HG03103 (cell line): Measurements from ENCODE around the gene PDS5B.
"Not testable (repeated sequence)": the region's sequence is repeated elsewhere in the genome, so short reads cannot be mapped to it uniquely, and the experiment has no call there.

Experiments used
- ATAC-seq: cut with Tn5 transposase; IDR thresholded peaks from one replicate; pipeline ENCODE4 v1.9.1; 2021; ENCODE audit warnings: low read depth; ENCODE audit not compliant: unreplicated experiment

PDS5B gene

GRCh38 chr13:32716201-32716600, 129.9 kb downstream of the PDS5B start:
- ATAC-seq, result not testable (repeated sequence)

DNA sequence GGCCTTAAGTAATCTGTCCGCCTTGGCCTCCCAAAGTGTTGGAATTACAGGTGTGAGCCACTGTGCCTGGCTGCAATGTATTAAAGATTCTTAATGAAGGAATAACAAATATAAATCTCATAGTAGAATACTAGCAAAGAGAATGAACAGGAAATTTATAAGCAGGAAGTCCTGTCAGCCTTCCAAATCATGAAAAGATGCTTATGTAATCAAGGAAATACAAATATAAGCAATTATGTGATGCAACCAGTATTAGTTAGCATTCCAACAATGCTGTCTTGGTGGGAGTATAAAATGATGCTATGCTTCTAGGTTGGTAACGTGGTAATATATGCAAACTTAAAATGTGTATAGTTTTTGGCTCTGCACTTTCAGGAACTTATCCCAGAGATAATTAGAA, 133.8 kb downstream of the PDS5B start:
- ATAC-seq, result no peak

DNA sequence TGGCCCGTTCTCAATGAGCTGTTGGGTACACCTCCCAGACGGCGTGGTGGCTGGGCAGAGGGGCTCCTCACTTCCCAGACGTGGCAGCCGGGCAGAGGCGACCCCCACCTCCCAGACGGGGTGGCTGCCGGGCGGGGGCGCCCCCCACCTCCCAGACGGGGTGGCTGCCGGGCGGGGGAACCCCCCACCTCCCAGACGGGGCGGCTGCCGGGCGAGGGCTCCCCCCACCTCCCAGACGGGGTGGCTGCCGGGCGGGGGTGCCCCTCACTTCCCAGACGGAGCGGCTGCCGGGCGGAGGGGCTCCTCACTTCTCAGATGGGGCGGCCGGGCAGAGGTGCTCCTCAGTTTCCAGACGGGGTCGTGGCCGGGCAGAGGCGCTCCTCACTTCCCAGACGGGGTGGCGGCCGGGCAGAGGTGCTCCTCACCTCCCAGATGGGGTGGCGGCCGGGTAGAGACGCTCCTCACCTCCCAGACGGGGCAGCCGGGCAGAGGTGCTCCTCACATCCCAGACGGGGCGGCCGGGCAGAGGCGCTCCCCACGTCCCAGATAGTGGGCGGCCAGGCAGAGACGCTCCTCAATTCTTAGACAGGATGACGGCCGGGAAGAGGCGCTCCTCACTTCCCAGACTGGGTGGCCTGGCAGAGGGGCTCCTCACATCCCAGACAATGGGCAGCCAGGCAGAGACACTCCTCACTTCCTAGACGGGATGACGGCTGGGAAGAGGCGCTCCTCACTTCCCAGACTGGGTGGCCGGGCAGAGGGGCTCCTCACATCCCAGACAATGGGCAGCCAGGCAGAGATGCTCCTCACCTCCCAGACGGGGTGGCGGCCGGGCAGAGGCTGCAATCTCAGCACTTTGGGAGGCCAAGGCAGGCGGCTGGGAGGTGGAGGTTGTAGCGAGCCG, 135.1 kb downstream of the PDS5B start:
- not testable (repeated sequence) for ATAC-seq

- no peak for ATAC-seq
Measured at GRCh38 chr13:32722340-32722739, 136.1 kb downstream of the PDS5B start.

- no peak for ATAC-seq
Measured at GRCh38 chr13:32723987-32724386, 137.7 kb downstream of the PDS5B start.

DNA sequence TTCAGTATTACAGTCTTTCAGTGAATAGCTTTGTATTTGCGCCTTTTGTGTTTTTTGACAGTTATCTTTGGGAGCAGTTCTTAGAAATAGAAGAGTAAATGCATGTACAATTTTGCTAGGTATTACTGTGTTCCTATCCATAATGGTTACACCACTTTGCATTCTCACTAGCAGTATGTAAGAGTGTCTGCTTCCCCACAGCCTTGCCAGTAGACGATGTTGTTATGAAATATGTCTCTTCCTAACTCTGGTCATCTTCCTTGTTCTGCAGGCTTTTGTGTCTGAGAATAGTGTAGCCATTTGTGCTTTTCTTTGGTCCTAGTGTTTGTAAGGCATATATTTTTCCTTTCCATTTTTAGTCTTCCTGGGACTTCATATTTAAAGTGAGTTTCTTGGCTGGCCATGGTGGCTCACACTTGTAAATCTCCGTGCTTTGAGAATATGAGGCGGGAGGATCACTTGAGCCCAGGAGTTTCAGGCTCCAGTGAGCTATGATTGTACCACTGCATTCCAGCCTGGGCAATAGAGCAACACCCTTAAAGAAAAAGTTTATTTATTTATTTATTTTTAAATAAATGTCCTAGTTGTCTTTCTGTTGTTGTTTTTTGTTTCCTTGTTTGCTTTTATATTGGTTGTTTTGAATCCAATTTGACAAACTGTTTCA, 140.3 kb downstream of the PDS5B start:
- ATAC-seq, result no peak

GRCh38 chr13:32728327-32728726, 142.1 kb downstream of the PDS5B start:
- no peak for ATAC-seq

DNA sequence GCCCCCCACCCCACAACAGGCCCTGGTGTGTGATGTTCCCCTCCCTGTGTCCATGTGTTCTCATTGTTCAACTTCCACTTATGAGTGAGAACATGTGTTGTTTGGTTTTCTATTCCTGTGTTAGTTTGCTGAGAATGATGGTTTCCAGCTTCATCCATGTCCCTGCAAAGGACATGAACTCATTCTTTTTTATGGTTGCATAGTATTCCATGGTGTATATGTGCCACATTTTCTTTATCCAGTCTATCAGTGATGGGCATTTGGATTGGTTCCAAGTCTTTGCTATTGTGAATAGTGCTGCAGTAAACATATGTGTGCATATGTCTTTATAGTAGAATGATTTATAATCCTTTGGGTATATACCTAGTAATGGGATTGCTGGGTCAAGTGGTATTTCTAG, 142.8 kb downstream of the PDS5B start:
- ATAC-seq, result not testable (repeated sequence)

DNA sequence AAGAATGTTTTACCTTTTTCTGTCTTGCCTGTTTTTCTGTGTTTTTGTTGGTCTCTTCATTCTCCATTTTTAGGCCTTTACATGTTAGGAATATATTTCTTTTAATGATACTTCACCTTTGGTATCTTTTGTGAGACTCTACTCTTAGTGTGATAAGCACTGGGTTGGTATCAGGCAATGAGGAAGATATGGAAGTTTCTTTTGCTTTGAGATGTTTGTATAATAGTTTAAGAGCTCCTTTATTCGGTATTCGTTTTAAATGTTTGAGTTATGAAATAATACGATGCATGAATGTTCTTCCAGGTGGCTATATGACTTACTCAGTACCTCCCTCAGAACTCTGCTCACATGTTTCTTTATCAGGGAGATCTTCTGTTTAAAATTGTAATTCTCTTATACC, 144.8 kb downstream of the PDS5B start:
- ATAC-seq, result no peak

DNA sequence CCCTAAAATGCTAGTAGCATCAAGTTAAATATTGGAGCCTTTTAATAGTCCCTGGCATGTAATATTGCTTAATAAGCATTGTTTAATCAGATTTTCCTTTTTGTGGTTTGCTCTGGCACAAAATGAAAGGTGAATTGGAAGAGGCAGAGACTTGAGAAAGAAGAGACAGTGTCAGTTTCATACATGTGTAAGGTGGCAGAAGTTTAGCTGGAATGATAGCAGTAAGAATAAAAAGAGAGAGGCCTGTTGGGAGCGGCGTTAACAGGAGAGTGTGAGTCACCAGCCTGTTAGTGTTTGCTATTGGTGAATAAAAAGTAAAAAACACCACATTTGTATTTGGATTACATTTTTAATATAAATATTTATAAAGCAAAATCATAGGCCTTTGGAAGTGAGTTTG, 145.3 kb downstream of the PDS5B start:
- ATAC-seq, result no peak

DNA sequence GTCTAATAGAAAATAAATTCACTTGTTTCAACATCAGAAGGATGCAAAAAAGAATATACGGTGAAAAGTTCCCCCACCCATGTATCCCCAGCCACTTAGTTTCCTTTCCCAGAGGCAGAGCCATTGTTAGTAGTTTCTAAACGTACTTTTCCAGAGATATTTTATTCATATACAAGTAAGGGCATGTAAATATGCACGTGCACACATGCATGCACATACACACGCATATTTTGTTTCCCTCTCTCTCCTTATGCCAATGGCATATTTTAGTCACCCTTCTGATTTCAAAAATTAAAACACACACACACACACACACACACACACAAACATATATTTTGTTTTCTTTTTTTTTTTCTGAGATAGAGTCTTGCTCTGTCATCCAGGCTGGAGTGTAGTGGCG, 147.4 kb downstream of the PDS5B start:
- ATAC-seq, result no peak

DNA sequence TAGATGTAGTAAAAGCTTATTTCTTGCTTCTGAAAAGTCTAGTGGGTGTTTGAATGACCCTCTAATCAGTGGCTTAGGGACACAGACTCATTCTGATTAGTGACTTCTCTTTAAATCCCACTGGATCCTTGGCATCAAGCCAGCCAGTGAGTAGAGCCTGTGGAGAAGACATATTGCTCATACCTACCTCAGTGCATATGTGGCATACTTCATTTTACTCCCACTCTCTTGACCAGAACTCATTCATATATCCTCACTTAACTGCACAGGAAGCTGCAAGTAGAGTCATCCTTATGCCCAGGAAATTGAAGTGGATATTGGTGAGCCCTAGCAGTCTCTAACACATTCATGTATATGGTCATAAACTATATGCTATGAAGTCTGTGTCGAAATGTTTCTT, 148.3 kb downstream of the PDS5B start:
- no peak for ATAC-seq

DNA sequence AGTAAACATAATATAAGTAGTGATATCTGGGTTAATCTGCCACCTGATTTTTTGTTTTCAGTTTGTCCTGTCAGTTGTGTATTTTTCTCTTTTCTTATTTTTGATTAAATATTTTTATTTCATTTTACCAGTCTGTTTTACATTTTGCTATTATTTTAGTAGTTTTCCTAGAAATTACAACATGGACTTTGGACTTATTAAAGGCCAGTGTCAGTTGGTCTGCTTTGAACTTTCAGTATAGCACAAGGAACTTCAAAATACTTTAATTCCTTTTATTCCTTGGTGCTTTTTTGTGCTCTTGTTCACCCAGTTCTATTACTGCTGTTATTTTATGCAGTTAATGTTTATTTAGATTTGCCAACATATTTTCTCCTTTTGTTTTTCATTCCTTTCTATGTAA, 149.6 kb downstream of the PDS5B start:
- ATAC-seq, result no peak

- no peak for ATAC-seq
Measured at GRCh38 chr13:32736648-32737047, 150.4 kb downstream of the PDS5B start.

GRCh38 chr13:32737111-32737571, 150.9 kb downstream of the PDS5B start:
- ATAC-seq, result peak; percentile 49

DNA sequence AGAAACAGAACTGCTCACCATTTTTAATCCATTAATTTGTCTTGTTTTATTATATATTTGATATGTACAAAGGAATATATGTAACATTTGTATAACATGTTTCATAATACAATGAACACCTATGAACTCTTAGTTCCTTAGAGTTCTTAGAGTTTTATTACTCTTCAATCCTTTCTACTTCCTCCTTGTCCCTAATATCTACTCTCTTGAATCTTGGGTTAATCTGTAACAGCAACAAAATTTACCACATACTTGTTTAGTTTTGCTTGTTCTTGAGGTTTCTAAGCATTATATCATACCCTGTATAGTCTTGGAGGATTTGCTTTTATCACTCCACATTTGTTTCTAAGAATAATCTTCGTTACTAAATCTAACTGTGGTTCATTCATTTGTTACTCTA, 151.4 kb downstream of the PDS5B start:
- peak; percentile 22 for ATAC-seq

- ATAC-seq, result no peak
Measured at GRCh38 chr13:32745509-32745908, 159.3 kb downstream of the PDS5B start.

DNA sequence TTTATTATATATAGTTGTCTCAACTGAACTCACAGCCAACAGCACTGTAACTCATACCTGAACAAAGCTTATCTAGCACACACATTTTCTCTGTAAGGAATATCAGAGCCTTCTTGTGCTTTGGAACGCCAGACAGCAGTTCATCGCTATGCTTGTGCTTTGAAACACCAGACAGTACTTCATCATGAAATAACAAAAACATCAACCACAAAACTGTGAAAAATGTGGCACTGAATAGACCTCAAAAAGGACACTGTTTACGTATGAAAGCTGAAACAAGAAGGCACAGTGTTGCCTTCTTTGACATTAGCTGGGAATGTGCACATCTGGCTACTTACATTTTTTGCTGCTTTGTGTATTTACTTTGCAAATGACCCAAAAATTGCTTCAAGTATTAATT, 160.2 kb downstream of the PDS5B start:
- no peak for ATAC-seq

DNA sequence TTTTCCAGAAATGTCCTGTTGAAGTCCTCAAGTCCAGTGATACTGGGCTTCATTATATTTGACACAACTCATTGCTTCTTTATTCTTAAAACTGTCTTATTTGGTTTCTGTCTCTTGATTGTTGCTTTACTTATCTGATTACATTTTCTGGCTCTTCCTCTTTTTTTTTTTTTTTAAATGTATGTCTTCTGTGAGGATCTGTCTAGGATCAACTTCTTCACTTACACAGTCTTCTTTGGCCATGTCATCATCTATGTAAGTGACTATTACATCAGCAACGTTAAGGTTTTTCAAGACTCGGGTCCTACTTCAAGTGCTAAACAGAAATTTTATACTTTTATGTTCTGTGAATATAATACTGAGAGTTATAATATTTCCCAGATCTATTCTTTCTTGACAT, 162.1 kb downstream of the PDS5B start:
- ATAC-seq, result no peak

GRCh38 chr13:32751340-32751739, 165.1 kb downstream of the PDS5B start:
- no peak for ATAC-seq

GRCh38 chr13:32752311-32752710, 166.1 kb downstream of the PDS5B start:
- ATAC-seq, result no peak
